K562 (cell line): ENCODE measurements around the gene OBSCN. TPM values are rescaled to one million over a fixed set of nuclear protein-coding genes. Genes with fewer than 3 reads are reported as not detected.
A peak's percentile ranks its signal among the peaks of the same experiment; 100 is the strongest.

ENCODE experiments used
- ATAC-seq: fragments of 200-7000 bp; cut with Tn5 transposase; 3 replicates; pipeline ENCODE4 v1.9.1; 2020; ENCODE audit warnings: moderate library complexity
- BruUV-seq: library from RNA; stranded (reverse); fragments of 400-500 nt; replicated peaks from 2 replicates; lab custom pipeline; 2021; lab: Mats Ljungman, UMichigan
- CTCF ChIA-PET: fragments of 300-600 bp; formaldehyde crosslinking; extraction: SDS; loops from one replicate; lab custom pipeline; 2021; ENCODE audit warnings: low intra/inter-chr PET ratio; lab: Yijun Ruan, JAX
- POLR2A ChIA-PET: fragments of 300-600, 350-650 bp; sonication (Branson Sonifier 250); formaldehyde crosslinking; extraction: SDS; loops from one replicate; lab custom pipeline; 2021; ENCODE audit warnings: antibody characterized with exemption, inconsistent platforms; lab: Yijun Ruan, JAX
- DNase-seq, 4 experiments: peaks; one replicate each; pipeline versions ENCODE4 v3.0.0 to v3.0.0-alpha.2; 2011 to 2018; ENCODE audit warnings: low spot score in 3 of 4, mixed read lengths in 3 of 4; ENCODE audit errors: extremely low read depth in 1 of 4
- FAIRE-seq: peaks from 2 replicates; lab custom pipeline; 2011; peaks lifted over from hg19 to GRCh38; lab: Jason Lieb, UNC
- H2AFZ ChIP-seq: 2 replicates; pipeline ENCODE4 v1.6.0; 2011; ENCODE audit warnings: low read depth, low read length, control low read depth, inconsistent platforms
- H3K27ac ChIP-seq: fragments of 200-600 bp; 3 replicates; pipeline ENCODE4 v1.8.0; 2011; ENCODE audit warnings: low read depth, mild to moderate bottlenecking, control low read depth, inconsistent platforms, low read length, moderate library complexity, mixed read lengths; ENCODE audit errors: extremely low read depth
- H3K27me3 ChIP-seq, 2 experiments: fragments of 300-600 bp in 1 of 2; 2 replicates in 1 of 2; 3 replicates in 1 of 2; pipeline versions ENCODE4 v1.6.0 to v1.8.0; 2011; ENCODE audit warnings: inconsistent platforms in 2 of 2, low read length in 2 of 2, mild to moderate bottlenecking in 1 of 2, mixed read lengths in 1 of 2, moderate library complexity in 1 of 2; ENCODE audit not compliant: control insufficient read depth in 2 of 2, insufficient read depth in 2 of 2
- H3K36me3 ChIP-seq: fragments of 300-600 bp; 3 replicates; pipeline ENCODE4 v1.8.0; 2011; ENCODE audit warnings: mild to moderate bottlenecking, low read length, inconsistent platforms; ENCODE audit not compliant: control insufficient read depth, insufficient read depth
- H3K4me1 ChIP-seq, 2 experiments: fragments of 200-600 bp in 1 of 2; replicated peaks in 1 of 2; 2 replicates in 1 of 2; 3 replicates in 1 of 2; pipeline versions ENCODE4 v1.5.1 to v1.8.0; 2011; ENCODE audit warnings: inconsistent platforms in 2 of 2, low read length in 2 of 2, mild to moderate bottlenecking in 1 of 2, mixed read lengths in 1 of 2, moderate library complexity in 1 of 2; ENCODE audit not compliant: control insufficient read depth in 2 of 2, insufficient read depth in 2 of 2
- H3K4me2 ChIP-seq: 2 replicates; pipeline ENCODE4 v1.6.1; 2011; ENCODE audit warnings: low read length, control low read depth, inconsistent platforms, mixed read lengths; ENCODE audit not compliant: insufficient read depth
- H3K4me3 ChIP-seq: fragments of 200-600 bp; sonication (generic), shearing (Covaris generic); 2 replicates; pipeline ENCODE4 v1.5.1; 2016; ENCODE audit warnings: control low read depth, inconsistent platforms
- H3K79me2 ChIP-seq: fragments of 200-600 bp; 3 replicates; pipeline ENCODE4 v1.8.0; 2011; ENCODE audit warnings: low read length, inconsistent platforms; ENCODE audit not compliant: control insufficient read depth, insufficient read depth
- H3K9ac ChIP-seq, 2 experiments: 2 replicates each; pipeline versions ENCODE4 v1.6.0 to v1.6.1; 2011; ENCODE audit warnings: low read depth in 2 of 2, low read length in 2 of 2, control low read depth in 1 of 2, inconsistent platforms in 1 of 2, mild to moderate bottlenecking in 1 of 2, mixed read lengths in 1 of 2; ENCODE audit not compliant: insufficient read depth in 1 of 2
- H3K9me1 ChIP-seq: one replicate; pipeline ENCODE4 v1.6.0; 2011; ENCODE audit warnings: inconsistent platforms, mild to moderate bottlenecking, low read length, moderate library complexity; ENCODE audit not compliant: control insufficient read depth, insufficient read depth
- H3K9me3 ChIP-seq: replicated peaks from 2 replicates; pipeline ENCODE4 v1.5.1; 2011; ENCODE audit warnings: low read depth, low read length, inconsistent platforms; ENCODE audit not compliant: control insufficient read depth, insufficient read depth
- H4K20me1 ChIP-seq: replicated peaks from 2 replicates; pipeline ENCODE4 v1.6.1; 2011; ENCODE audit warnings: low read length, inconsistent platforms, mixed read lengths; ENCODE audit not compliant: control insufficient read depth, insufficient read depth
- BRF1 ChIP-seq: IDR thresholded peaks from 3 replicates; pipeline ENCODE4 v1.6.1; 2011; ENCODE audit warnings: borderline replicate concordance, mild to moderate bottlenecking; ENCODE audit not compliant: insufficient read length; ENCODE audit errors: extremely low read depth
- CREB3 ChIP-seq: fragments of 450-650 bp; conservative IDR thresholded peaks from 2 replicates; pipeline ENCODE4 v1.6.1; 2016; ENCODE audit warnings: missing genetic modification characterization, low read depth, mild to moderate bottlenecking, missing compliant biosample characterization, moderate library complexity
- ESRRA ChIP-seq: fragments of 450-650 bp; IDR thresholded peaks from 2 replicates; pipeline ENCODE4 v1.6.1; 2014; ENCODE audit warnings: low read depth, mild to moderate bottlenecking, moderate library complexity, borderline replicate concordance
- SMC3 ChIP-seq: conservative IDR thresholded peaks from 2 replicates; pipeline ENCODE4 v1.6.1; 2011; ENCODE audit warnings: low read depth, low read length, improper control_type of control experiment; ENCODE audit not compliant: insufficient read depth
- TCF3 ChIP-seq: sonication (generic); formaldehyde crosslinking; IDR thresholded peaks from 2 replicates; pipeline ENCODE4 v1.4.0; 2020; ENCODE audit warnings: mild to moderate bottlenecking, missing genetic modification reagents
- TOE1 ChIP-seq, 2 experiments: fragments of 450-650 bp in 1 of 2; sonication (generic) in 1 of 2; formaldehyde crosslinking in 1 of 2; IDR thresholded peaks; 2 replicates each; pipeline versions ENCODE4 v1.7.1 to v1.8.0; 2016 to 2022; ENCODE audit warnings: borderline replicate concordance in 2 of 2, mild to moderate bottlenecking in 2 of 2, antibody characterized with exemption in 1 of 2, inconsistent platforms in 1 of 2, low read depth in 1 of 2, missing genetic modification reagents in 1 of 2, moderate library complexity in 1 of 2
- TRIM28 ChIP-seq: fragments of 450-650 bp; IDR thresholded peaks from 2 replicates; pipeline ENCODE4 v1.6.1; 2017
- ZBTB11 ChIP-seq, 3 experiments: fragments of 200-800 bp in 1 of 3; fragments of 250-450 bp in 1 of 3; fragments of 450-650 bp in 1 of 3; sonication (Bioruptor Pico) in 1 of 3; sonication (Bioruptor generic) in 1 of 3; formaldehyde crosslinking in 1 of 3; IDR thresholded peaks; 2 replicates each; pipeline versions ENCODE4 v1.6.1 to v1.8.0; 2016 to 2022; ENCODE audit warnings: mild to moderate bottlenecking in 2 of 3, missing genetic modification characterization in 2 of 3, missing compliant biosample characterization in 1 of 3, moderate library complexity in 1 of 3
- ZBTB2 ChIP-seq: fragments of 450-650 bp; IDR thresholded peaks from 2 replicates; pipeline ENCODE4 v1.6.1; 2016; ENCODE audit warnings: antibody characterized with exemption
- ZNF24 ChIP-seq: fragments of 450-650 bp; IDR thresholded peaks from 2 replicates; pipeline ENCODE4 v1.6.1; 2016
- WGBS: fragments of 100-300 bp; shearing (Covaris generic); methylation state at CpG from one replicate; pipeline ENCODE4 v1.1.6; 2016; ENCODE audit warnings: low coverage, mixed read lengths; ENCODE audit not compliant: insufficient coverage; ENCODE audit errors: missing lambda C conversion rate; 5-methylcytosine and 5-hydroxymethylcytosine counted together
- in situ Hi-C: fragments of 300-500 bp; cut with MboI; formaldehyde crosslinking; loops from 4 replicates; pipeline ENCODE4 v1.15.0; 2018; ENCODE audit warnings: inconsistent platforms, mixed read lengths
- intact Hi-C: fragments of 100-400 bp; cut with micrococcal nuclease; formaldehyde crosslinking; loops from 2 replicates; pipeline ENCODE4 v1.14.2; 2022
- polyA plus RNA-seq, 8 experiments: library from polyadenylated mRNA; depleted of rRNA in 4 of 8; stranded (reverse) in 5 of 8; unstranded in 3 of 8; fragments of >200 nt; fragmentation: Nextera tagmentation in 2 of 8; fragmentation: Illumina TruSeq in 1 of 8; extraction: Ambion mirVana in 2 of 8; extraction: Trizol in 1 of 8; gene quantifications; 2 replicates each; pipeline versions ENCODE4 v1.2.1 to v1.2.3, GENCODE V29; 2011 to 2014; ENCODE audit warnings: inconsistent platforms in 1 of 8, missing spikeins in 1 of 8
- total RNA-seq, 7 experiments: library from RNA; depleted of rRNA in 6 of 7; stranded (reverse); fragments of >200 nt in 6 of 7; fragmentation: Illumina TruSeq in 2 of 7; extraction: Trizol in 2 of 7; gene quantifications; 2 replicates each; pipeline versions ENCODE4 v1.2.1 to v1.2.3, GENCODE V29; 2011 to 2021; ENCODE audit warnings: low replicate concordance in 1 of 7
- TF ChIP-seq, protein P1 (sequence below): fragments of 450-650 bp; IDR thresholded peaks from 2 replicates; pipeline ENCODE4 v1.6.1; 2018; ENCODE audit warnings: mild to moderate bottlenecking, low read depth; ENCODE audit not compliant: partially characterized antibody

OBSCN gene
- total and polyA plus RNA-seq, 9 of the 15 experiments (the other 6 are each of a cell fraction or from before 2014, with no cell fraction given), result 0.18 to 19.7 (median 3.6) TPM

DNA sequence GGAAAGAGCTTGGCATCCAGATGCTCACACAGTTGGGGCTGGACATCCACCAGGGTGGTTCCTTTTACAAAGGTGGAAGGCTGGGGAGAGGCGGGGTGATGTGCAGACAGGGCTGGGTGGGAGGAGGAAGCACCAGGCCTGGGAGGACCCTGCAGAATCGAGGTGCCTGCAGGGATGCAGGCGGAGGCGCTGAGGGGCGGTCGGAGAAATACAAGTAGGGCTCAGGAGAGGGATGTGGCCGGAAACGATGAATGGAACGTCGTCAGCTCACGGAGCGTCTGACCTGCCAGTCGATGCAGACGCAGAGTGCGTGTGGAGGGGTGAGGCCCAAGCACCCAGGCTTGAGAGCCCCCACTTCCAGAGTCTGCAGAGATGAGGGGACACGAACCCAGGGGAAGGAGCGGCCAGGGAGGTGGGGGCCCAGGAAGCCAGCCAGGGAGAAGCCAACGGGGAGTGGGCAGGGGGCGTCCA is 135.4 kb downstream of the OBSCN start (continued):
- TF ChIP-seq ZBTB11 (CRISPR knock-in tag; IDR thresholded peaks at IDR 0.05) (no peak), ESRRA (no peak), ZNF24 (no peak)

DNA sequence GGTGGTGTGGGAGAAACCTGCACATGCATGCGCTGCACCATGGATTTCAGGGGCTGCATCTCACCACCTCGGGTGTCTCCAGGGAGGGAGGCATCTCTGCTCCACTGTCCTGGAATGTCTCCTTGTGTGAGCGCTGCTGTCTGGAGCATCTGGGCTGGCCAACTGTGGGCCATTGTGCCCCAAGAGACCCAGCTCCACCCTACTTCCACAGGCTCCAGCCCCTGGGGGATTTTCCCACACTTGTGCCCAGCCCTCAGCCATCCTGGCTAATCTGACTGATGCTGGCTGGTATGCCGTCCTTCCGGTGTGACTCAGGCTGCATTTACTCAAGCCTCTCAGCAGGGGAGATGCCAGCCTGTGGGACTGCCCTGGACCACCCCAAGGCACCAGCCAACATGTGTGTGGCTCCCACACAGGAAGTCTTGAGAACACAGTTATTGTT is 136.8 kb downstream of the OBSCN start:
- Histone ChIP-seq H3K79me2 (no peaks in the 10 kb centered on the region), H2AFZ (no peak overlapping the region), H3K27ac (no peak overlapping the region), H3K4me2 (no peak overlapping the region), H3K4me1 (peaks cover 5 to 36% of the 10 kb centered on the region in 2 experiments; a peak in 3 of 5 replicates), H4K20me1 (no peaks in the 10 kb centered on the region), H3K36me3 (no peaks in the 10 kb centered on the region; the same call in 2 of the 3 replicates), H3K27me3 (peaks cover 4 to 34% of the 10 kb centered on the region in 2 experiments; a peak in 3 of 5 replicates), H3K9me3 (peaks cover 8% of the 10 kb centered on the region; the same call in 1 of the 2 replicates), H3K4me3 (no peak overlapping the region), H3K9me1 (no peaks in the 10 kb centered on the region), H3K9ac (no peak overlapping the region)
- DNase-seq (no peak), FAIRE-seq (no peak), ATAC-seq (no peak)
- in situ Hi-C loops, result loop anchor here (10.0 kb wide), 1 partner anchor 110 kb away; a partner anchor contains a TSS
- ChIA-PET CTCF (no interaction called here), POLR2A (interaction anchor here (0.7 to 1.2 kb wide), 2 partner anchors 9 to 11 kb away, joined by 3 to 4 read pairs; no protein-coding TSS in a partner anchor)
- BruUV-seq, result no TSS peak
- WGBS, result 23% methylated on average over 5 of the region's 5 CpGs
- intact Hi-C loops, result loop anchor here (5.0 kb wide), 1 partner anchor 48 kb away; no protein-coding TSS in a partner anchor
- no peak for TF ChIP-seq TOE1 (IDR thresholded peaks at IDR 0.05; ENCODE audit: borderline replicate concordance)
- no peak for TF ChIP-seq TOE1 (CRISPR knock-in tag; IDR thresholded peaks at IDR 0.05; ENCODE audit: borderline replicate concordance, low read depth)
- no peak for TF ChIP-seq SMC3
- peak; percentile 70; the same call in 1 of the 2 replicates for TF ChIP-seq TRIM28
- TF ChIP-seq BRF1, result no peak
- TF ChIP-seq CREB3 (tag), result no peak
- TF ChIP-seq, protein P1, sequence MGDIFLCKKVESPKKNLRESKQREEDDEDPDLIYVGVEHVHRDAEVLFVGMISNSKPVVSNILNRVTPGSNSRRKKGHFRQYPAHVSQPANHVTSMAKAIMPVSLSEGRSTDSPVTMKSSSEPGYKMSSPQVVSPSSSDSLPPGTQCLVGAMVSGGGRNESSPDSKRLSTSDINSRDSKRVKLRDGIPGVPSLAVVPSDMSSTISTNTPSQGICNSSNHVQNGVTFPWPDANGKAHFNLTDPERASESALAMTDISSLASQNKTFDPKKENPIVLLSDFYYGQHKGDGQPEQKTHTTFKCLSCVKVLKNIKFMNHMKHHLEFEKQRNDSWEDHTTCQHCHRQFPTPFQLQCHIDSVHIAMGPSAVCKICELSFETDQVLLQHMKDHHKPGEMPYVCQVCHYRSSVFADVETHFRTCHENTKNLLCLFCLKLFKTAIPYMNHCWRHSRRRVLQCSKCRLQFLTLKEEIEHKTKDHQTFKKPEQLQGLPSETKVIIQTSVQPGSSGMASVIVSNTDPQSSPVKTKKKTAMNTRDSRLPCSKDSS, result peak; percentile 45
- no peak for TF ChIP-seq ZBTB2
- no peak for TF ChIP-seq TCF3 (CRISPR knock-in tag)
